ENCODE results near the gene ACTL10.
"Not testable (repeated sequence)": the region's sequence is repeated elsewhere in the genome, so short reads cannot be mapped to it uniquely, and the experiment has no call there.

Gene ACTL10

GRCh38 chr20:33627577-33628216, 39.0 kb upstream of the ACTL10 start:
- POLR2A ChIA-PET (ENCODE audit: low non-redundant PET): no interaction called here
- no peak for DNase-seq (ENCODE audit: low spot score)
- no peak overlapping the region for H3K27ac ChIP-seq
- CTCF ChIA-PET: interaction anchor here (0.7 kb wide), 1 partner anchor 43 kb away, joined by 3 read pairs; no protein-coding TSS in a partner anchor
- TF ChIP-seq, protein P1, sequence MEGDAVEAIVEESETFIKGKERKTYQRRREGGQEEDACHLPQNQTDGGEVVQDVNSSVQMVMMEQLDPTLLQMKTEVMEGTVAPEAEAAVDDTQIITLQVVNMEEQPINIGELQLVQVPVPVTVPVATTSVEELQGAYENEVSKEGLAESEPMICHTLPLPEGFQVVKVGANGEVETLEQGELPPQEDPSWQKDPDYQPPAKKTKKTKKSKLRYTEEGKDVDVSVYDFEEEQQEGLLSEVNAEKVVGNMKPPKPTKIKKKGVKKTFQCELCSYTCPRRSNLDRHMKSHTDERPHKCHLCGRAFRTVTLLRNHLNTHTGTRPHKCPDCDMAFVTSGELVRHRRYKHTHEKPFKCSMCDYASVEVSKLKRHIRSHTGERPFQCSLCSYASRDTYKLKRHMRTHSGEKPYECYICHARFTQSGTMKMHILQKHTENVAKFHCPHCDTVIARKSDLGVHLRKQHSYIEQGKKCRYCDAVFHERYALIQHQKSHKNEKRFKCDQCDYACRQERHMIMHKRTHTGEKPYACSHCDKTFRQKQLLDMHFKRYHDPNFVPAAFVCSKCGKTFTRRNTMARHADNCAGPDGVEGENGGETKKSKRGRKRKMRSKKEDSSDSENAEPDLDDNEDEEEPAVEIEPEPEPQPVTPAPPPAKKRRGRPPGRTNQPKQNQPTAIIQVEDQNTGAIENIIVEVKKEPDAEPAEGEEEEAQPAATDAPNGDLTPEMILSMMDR (conservative IDR thresholded peaks at IDR 0.05; ENCODE audit: low read depth): no peak

DNA sequence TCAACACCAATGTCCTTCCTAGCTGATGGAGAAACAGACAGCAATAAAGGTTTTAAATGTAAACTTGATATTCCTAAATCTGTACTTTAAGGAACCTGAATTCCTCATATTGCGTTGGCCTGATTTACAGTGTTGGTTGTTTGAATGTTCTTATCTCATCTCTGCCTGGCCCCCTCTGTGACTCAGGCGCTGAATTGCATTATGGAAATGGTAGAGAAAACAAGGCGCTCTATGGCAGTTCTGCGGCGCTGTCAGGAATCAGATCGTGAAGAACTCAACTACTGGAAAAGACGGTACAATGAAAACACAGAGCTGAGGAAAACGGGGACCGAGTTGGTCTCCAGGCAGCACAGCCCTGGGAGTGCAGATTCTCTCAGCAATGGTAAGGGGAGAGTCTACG, 37.2 kb upstream of the ACTL10 start:
- CTCF ChIA-PET: no interaction called here
- no peak overlapping the region for H3K27ac ChIP-seq
- POLR2A ChIA-PET (ENCODE audit: low non-redundant PET): no interaction called here
- TF ChIP-seq, protein P1 (conservative IDR thresholded peaks at IDR 0.05; ENCODE audit: low read depth): no peak
- DNase-seq (ENCODE audit: low spot score): no peak

DNA sequence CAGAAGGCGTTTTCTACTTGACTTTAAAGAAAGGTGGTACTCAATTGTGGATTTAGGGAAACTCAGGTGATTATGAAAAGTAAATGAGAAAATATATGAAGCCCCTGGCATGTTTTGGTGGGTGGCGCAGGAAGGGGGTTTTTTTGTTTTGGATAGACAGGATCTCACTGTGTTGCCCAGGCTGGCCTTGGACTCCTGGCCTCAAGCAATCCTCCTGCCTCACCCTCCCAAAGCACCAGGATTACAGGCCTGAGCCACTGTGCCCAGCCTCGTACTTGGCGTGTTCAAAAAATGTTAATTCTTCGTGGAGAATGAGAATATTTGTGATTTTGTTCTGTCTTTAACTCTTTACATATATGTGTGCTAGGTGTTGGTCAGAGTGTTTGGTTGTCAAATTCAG, 36.8 kb upstream of the ACTL10 start:
- H3K27ac ChIP-seq: no peak overlapping the region
- DNase-seq (ENCODE audit: low spot score): no peak
- POLR2A ChIA-PET (ENCODE audit: low non-redundant PET): no interaction called here
- CTCF ChIA-PET: interaction anchor here (0.8 kb wide), 1 partner anchor 78 kb away, joined by 4 read pairs; no protein-coding TSS in a partner anchor
- TF ChIP-seq, protein P1 (conservative IDR thresholded peaks at IDR 0.05; ENCODE audit: low read depth): no peak

DNA sequence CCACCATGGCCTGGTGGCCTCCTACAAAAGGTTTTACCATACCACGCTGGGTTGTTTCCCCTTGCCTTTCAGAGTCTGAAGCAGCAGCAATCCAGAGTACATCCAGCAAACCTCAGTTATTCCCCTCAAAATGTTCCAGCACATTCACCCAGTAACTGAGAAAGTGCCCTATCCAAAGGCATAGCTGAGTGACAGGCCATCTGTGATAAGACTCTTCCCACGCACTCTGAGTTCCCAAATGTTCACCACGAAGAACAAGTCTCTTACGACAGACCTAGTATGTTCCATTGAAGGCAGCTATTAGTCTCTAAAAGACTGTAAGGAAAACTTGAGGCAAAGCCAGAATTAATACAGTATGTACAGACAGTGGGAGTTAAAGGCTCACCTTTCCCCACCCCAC, 36.2 kb upstream of the ACTL10 start:
- H3K27ac ChIP-seq: no peak overlapping the region
- TF ChIP-seq, protein P1 (conservative IDR thresholded peaks at IDR 0.05; ENCODE audit: low read depth): no peak
- ChIA-PET POLR2A (ENCODE audit: low non-redundant PET) (no interaction called here), CTCF (interaction anchor here (0.8 kb wide), 1 partner anchor 79 kb away, joined by 4 read pairs; no protein-coding TSS in a partner anchor)
- no peak for DNase-seq (ENCODE audit: low spot score)

DNA sequence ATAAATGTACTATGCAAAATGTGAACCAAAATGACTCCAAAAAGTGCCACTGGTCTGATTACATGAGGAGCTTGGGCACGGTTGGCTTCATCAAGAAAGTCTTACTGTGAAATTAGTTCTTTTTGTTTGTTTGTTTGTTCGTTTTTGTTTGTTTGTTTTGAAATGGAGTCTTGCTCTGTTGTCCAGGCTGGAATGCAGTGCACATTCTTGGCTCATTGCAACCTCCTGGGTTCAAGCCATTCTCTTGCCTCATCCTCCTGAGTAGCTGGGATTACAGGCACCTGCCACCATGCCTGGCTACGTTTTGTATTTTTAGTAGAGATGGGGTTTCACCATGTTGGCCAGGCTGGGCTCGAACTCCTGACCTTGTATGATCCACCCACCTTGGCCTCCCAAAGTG, 34.8 kb upstream of the ACTL10 start:
- POLR2A ChIA-PET (ENCODE audit: low non-redundant PET); H3K27ac ChIP-seq; CTCF ChIA-PET: not testable (repeated sequence)

DNA sequence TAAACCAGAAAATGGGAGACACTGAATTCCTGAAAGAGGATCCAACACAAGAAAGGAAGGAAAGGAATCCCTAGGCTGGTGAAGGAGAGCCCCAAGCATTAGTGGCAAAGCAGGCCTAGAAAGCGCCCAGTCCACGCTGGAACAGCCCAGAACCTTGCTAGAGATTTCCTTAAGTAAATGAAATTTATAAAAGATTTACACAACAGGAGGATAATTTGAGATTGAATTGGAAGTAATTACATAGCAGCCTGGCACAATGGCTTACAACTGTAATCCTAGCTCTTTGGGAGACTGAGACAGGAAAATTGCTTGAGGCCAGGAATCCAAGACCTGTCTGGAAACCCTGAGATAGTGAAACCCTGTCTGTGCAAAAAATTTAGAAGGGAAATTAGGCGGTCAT, 31.4 kb upstream of the ACTL10 start:
- POLR2A ChIA-PET (ENCODE audit: low non-redundant PET): no interaction called here

More for the DNA sequence above, 34.8 kb upstream of the ACTL10 start:
- DNase-seq (ENCODE audit: low spot score): not testable (repeated sequence)

GRCh38 chr20:33636776-33637175, 30.0 kb upstream of the ACTL10 start:
- POLR2A ChIA-PET (ENCODE audit: low non-redundant PET): no interaction called here

More for the DNA sequence above, 31.4 kb upstream of the ACTL10 start:
- TF ChIP-seq, protein P1 (conservative IDR thresholded peaks at IDR 0.05; ENCODE audit: low read depth): no peak
- CTCF ChIA-PET: interaction anchor here (1.1 kb wide), 1 partner anchor 18 kb away, joined by 3 read pairs; no protein-coding TSS in a partner anchor
- no peak for DNase-seq (ENCODE audit: low spot score)
- H3K27ac ChIP-seq: no peak overlapping the region

More at GRCh38 chr20:33636776-33637175, 30.0 kb upstream of the ACTL10 start:
- no peak overlapping the region for H3K27ac ChIP-seq
- DNase-seq (ENCODE audit: low spot score): no peak
- TF ChIP-seq, protein P1 (conservative IDR thresholded peaks at IDR 0.05; ENCODE audit: low read depth): no peak
- CTCF ChIA-PET: interaction anchor here (0.6 kb wide), 1 partner anchor 91 kb away, joined by 3 read pairs; no protein-coding TSS in a partner anchor
